WTC11 (cell line): ENCODE data around the gene ZNF107. TPM values are rescaled to one million over a fixed set of nuclear protein-coding genes. Genes with fewer than 3 reads are reported as not detected.

Source experiments
- ATAC-seq: fragments of 200-7000 bp; cut with Tn5 transposase; 2 replicates; pipeline ENCODE4 v1.10.0; 2021; ENCODE audit warnings: mild to moderate bottlenecking, moderate library complexity
- CTCF ChIA-PET: fragments of 300-600 bp; sonication (Branson Sonifier 250); formaldehyde crosslinking; loops from one replicate; lab custom pipeline; 2021; ENCODE audit warnings: antibody characterized with exemption; lab: Charles Lee
- POLR2A ChIA-PET: fragments of 350-600 bp; sonication (Branson Sonifier 250); formaldehyde crosslinking; loops from one replicate; lab custom pipeline; 2021; ENCODE audit warnings: antibody characterized with exemption; lab: Charles Lee
- DNase-seq: peaks from one replicate; pipeline ENCODE4 v3.0.0; 2021; ENCODE audit warnings: low spot score
- H3K27ac Mint-ChIP-seq: 2 replicates; pipeline ENCODE4 v1.8.0; 2021; ENCODE audit warnings: mixed read lengths
- H3K27me3 Mint-ChIP-seq: 2 replicates; pipeline ENCODE4 v1.8.0; 2021; ENCODE audit warnings: low read depth, mild to moderate bottlenecking, moderate library complexity, mixed read lengths
- H3K36me3 Mint-ChIP-seq: 2 replicates; pipeline ENCODE4 v1.8.0; 2021; ENCODE audit warnings: mixed read lengths
- H3K4me1 Mint-ChIP-seq: 2 replicates; pipeline ENCODE4 v1.8.0; 2022; ENCODE audit warnings: mixed read lengths
- H3K4me3 Mint-ChIP-seq: 2 replicates; pipeline ENCODE4 v1.8.0; 2021; ENCODE audit warnings: mild to moderate bottlenecking, moderate library complexity, mixed read lengths
- H3K9me3 Mint-ChIP-seq: 2 replicates; pipeline ENCODE4 v1.8.0; 2021; ENCODE audit warnings: mixed read lengths
- CREB1 ChIP-seq: sonication (generic); formaldehyde crosslinking; IDR thresholded peaks from 2 replicates; pipeline ENCODE4 v1.8.0; 2023; ENCODE audit warnings: mild to moderate bottlenecking, missing genetic modification reagents
- ESRRA ChIP-seq: sonication (generic); formaldehyde crosslinking; IDR thresholded peaks from 2 replicates; pipeline ENCODE4 v1.8.1; 2022; ENCODE audit warnings: mild to moderate bottlenecking, missing genetic modification reagents, borderline replicate concordance
- FOXP1 ChIP-seq: sonication (generic); formaldehyde crosslinking; IDR thresholded peaks from 2 replicates; pipeline ENCODE4 v1.8.0; 2022; ENCODE audit warnings: missing genetic modification reagents, mild to moderate bottlenecking, moderate library complexity, borderline replicate concordance
- IRF2 ChIP-seq: sonication (generic); formaldehyde crosslinking; IDR thresholded peaks from 2 replicates; pipeline ENCODE4 v1.8.0; 2022; ENCODE audit warnings: low read depth, missing genetic modification reagents, borderline replicate concordance
- TEAD1 ChIP-seq: sonication (generic); formaldehyde crosslinking; IDR thresholded peaks from 2 replicates; pipeline ENCODE4 v1.8.0; 2022; ENCODE audit warnings: mild to moderate bottlenecking, missing genetic modification reagents
- total RNA-seq: library from RNA; stranded (reverse); gene quantifications from 3 replicates; pipeline ENCODE4 v1.2.3, GENCODE V29; 2021
- TF ChIP-seq, protein P1 (sequence below): sonication (generic); formaldehyde crosslinking; IDR thresholded peaks from 2 replicates; pipeline ENCODE4 v1.8.1; 2023; ENCODE audit warnings: mild to moderate bottlenecking, missing genetic modification reagents, borderline replicate concordance
- TF ChIP-seq, protein P2 (sequence below): sonication (generic); formaldehyde crosslinking; IDR thresholded peaks from 2 replicates; pipeline ENCODE4 v1.8.1; 2022; ENCODE audit warnings: missing genetic modification reagents, borderline replicate concordance
- TF ChIP-seq, protein P3 (sequence below): fragments of 200-600 bp; IDR thresholded peaks from 2 replicates; pipeline ENCODE4 v1.8.0; 2022; ENCODE audit warnings: antibody characterized with exemption
- TF ChIP-seq, protein P4 (sequence below): sonication (generic); formaldehyde crosslinking; IDR thresholded peaks from 2 replicates; pipeline ENCODE4 v1.8.0; 2022; ENCODE audit warnings: mild to moderate bottlenecking, missing genetic modification reagents

The ZNF107 gene
- total RNA-seq, 1 experiment from 2014 or later: 14.7 TPM

DNA sequence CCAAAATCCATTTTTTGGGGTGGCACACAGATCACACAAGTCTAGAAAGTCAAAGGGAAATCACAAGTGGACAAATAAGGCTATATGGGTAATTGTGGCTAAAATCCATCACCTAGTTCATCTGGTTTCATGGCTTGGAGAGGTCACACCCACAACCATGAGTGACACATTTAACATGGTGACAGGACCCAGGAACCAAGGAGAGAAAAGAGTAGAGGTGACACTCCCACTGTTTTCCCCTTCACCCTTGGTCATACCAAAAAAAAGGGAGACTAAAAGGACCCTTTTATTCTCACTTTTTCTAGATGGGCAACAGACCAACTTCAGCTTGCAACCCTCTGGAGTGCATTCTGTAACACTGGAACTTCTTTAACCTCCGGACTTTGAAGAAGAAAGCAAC is 46.2 kb upstream of the ZNF107 start (continued):
- TF ChIP-seq, protein P1, sequence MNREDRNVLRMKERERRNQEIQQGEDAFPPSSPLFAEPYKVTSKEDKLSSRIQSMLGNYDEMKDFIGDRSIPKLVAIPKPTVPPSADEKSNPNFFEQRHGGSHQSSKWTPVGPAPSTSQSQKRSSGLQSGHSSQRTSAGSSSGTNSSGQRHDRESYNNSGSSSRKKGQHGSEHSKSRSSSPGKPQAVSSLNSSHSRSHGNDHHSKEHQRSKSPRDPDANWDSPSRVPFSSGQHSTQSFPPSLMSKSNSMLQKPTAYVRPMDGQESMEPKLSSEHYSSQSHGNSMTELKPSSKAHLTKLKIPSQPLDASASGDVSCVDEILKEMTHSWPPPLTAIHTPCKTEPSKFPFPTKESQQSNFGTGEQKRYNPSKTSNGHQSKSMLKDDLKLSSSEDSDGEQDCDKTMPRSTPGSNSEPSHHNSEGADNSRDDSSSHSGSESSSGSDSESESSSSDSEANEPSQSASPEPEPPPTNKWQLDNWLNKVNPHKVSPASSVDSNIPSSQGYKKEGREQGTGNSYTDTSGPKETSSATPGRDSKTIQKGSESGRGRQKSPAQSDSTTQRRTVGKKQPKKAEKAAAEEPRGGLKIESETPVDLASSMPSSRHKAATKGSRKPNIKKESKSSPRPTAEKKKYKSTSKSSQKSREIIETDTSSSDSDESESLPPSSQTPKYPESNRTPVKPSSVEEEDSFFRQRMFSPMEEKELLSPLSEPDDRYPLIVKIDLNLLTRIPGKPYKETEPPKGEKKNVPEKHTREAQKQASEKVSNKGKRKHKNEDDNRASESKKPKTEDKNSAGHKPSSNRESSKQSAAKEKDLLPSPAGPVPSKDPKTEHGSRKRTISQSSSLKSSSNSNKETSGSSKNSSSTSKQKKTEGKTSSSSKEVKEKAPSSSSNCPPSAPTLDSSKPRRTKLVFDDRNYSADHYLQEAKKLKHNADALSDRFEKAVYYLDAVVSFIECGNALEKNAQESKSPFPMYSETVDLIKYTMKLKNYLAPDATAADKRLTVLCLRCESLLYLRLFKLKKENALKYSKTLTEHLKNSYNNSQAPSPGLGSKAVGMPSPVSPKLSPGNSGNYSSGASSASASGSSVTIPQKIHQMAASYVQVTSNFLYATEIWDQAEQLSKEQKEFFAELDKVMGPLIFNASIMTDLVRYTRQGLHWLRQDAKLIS (CRISPR knock-in tag): no peak
- TF ChIP-seq, protein P2, sequence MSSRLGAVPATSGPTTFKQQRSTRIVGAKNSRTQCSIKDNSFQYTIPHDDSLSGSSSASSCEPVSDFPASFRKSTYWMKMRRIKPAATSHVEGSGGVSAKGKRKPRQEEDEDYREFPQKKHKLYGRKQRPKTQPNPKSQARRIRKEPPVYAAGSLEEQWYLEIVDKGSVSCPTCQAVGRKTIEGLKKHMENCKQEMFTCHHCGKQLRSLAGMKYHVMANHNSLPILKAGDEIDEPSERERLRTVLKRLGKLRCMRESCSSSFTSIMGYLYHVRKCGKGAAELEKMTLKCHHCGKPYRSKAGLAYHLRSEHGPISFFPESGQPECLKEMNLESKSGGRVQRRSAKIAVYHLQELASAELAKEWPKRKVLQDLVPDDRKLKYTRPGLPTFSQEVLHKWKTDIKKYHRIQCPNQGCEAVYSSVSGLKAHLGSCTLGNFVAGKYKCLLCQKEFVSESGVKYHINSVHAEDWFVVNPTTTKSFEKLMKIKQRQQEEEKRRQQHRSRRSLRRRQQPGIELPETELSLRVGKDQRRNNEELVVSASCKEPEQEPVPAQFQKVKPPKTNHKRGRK (CRISPR knock-in tag): no peak
- TF ChIP-seq IRF2 (CRISPR knock-in tag): no peak

DNA sequence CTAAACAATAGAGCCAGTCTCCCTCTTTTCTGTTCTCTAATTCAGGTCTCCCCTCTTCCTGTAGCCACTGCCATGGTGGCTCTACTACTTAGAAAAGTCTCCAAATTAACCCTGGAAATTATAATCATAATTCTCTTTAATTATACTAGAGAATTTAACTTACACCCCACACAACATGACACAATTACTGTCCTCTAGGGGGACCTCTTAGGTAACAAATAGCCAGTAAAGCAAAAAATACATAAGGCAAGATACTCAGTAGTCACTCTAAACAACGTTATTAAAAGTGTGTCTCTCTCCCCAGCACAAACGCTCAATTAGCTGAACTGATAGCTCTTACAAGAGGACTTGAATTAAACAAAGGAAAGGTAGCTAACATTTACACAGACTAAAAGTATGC is 44.3 kb upstream of the ZNF107 start:
- Mint-ChIP-seq H3K27ac (no peak overlapping the region), H3K27me3 (peaks cover 19% of the 10 kb centered on the region)
- no peak for DNase-seq
- POLR2A ChIA-PET: no interaction called here
- no peak for TF ChIP-seq FOXP1
- no peak for TF ChIP-seq CREB1 (CRISPR knock-in tag)
- TF ChIP-seq, protein P2 (CRISPR knock-in tag): no peak
- TF ChIP-seq, all 79 proteins: peak for 0
- Mint-ChIP-seq H3K36me3 (peaks cover 58% of the 10 kb centered on the region), H3K4me1 (no peaks in the 10 kb centered on the region), H3K9me3 (peaks cover 73% of the 10 kb centered on the region), H3K4me3 (no peak overlapping the region)
- CTCF ChIA-PET: no interaction called here
- no peak for ATAC-seq

DNA sequence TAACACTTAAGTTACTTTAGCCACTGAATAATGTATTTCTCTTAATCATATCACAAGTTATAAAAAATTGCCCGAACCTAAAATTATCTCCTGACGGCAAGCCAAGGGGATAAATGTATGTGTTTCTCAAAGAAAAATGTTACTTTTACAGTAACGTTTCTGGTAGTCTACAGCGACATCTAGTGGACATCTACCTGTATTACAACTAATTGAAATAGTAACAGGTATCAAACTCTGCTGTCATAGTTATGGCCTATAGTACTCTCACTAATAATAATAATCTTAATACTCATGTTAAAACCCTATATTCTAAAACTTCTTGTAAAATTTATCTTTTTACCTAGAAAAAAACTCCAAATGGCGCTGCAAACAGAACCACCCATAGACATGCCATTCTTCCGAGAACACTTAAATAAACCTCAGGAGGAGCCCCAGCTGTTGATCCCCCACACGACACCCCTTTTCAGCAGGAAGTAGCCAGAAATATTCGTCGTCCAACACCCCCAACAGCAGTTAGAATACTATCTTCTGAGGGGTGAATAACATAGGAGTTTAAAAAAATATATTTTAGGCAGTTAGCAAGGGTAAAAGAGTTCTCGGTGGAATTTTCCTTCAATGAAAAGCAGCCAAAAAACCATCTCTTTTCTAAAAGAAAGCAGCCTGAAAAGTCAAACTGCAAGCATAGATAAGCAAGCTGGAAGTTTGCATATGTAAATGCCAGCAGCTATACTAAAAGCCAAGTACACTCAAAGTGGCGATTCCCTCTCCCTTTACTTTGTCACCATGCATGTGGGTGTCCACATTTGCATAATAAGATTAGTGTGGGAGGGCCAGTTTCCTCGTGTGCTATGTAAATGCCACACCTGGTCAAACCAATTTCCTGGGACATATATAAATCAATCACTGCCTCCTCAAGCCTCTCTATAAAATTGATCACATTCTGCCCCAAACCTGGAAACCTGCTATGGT is 40.5 kb upstream of the ZNF107 start:
- no peak overlapping the region for H3K27ac Mint-ChIP-seq
- H3K4me1 Mint-ChIP-seq: no peaks in the 10 kb centered on the region
- POLR2A ChIA-PET: no interaction called here
- H3K9me3 Mint-ChIP-seq: peaks cover 35% of the 10 kb centered on the region
- H3K4me3 Mint-ChIP-seq: no peak overlapping the region
- H3K36me3 Mint-ChIP-seq: peaks cover 57% of the 10 kb centered on the region
- TF ChIP-seq, protein P3, sequence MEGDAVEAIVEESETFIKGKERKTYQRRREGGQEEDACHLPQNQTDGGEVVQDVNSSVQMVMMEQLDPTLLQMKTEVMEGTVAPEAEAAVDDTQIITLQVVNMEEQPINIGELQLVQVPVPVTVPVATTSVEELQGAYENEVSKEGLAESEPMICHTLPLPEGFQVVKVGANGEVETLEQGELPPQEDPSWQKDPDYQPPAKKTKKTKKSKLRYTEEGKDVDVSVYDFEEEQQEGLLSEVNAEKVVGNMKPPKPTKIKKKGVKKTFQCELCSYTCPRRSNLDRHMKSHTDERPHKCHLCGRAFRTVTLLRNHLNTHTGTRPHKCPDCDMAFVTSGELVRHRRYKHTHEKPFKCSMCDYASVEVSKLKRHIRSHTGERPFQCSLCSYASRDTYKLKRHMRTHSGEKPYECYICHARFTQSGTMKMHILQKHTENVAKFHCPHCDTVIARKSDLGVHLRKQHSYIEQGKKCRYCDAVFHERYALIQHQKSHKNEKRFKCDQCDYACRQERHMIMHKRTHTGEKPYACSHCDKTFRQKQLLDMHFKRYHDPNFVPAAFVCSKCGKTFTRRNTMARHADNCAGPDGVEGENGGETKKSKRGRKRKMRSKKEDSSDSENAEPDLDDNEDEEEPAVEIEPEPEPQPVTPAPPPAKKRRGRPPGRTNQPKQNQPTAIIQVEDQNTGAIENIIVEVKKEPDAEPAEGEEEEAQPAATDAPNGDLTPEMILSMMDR: peak; percentile 30; the same call in 1 of the 2 replicates
- TF ChIP-seq, protein P4, sequence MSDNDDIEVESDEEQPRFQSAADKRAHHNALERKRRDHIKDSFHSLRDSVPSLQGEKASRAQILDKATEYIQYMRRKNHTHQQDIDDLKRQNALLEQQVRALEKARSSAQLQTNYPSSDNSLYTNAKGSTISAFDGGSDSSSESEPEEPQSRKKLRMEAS: no peak
- TF ChIP-seq ESRRA (CRISPR knock-in tag): no peak
- no peak for TF ChIP-seq TEAD1 (CRISPR knock-in tag)
- TF ChIP-seq, all 79 proteins: peak for 1
- ATAC-seq (no peak), DNase-seq (no peak)
- H3K27me3 Mint-ChIP-seq: peaks cover 20% of the 10 kb centered on the region
- CTCF ChIA-PET: no interaction called here
